WI38 (cell line): ENCODE results near the gene IGLL5.

Source experiments
- H3K4me3 ChIP-seq: 2 replicates; pipeline ENCODE4 v1.5.1; 2011; ENCODE audit warnings: low read depth, mild to moderate bottlenecking, control low read depth, low read length
- TF ChIP-seq, protein P1 (sequence below): IDR thresholded peaks from 2 replicates; pipeline ENCODE4 v1.5.1; 2012; ENCODE audit warnings: low read depth, mild to moderate bottlenecking, control low read depth, low read length

IGLL5 gene

DNA sequence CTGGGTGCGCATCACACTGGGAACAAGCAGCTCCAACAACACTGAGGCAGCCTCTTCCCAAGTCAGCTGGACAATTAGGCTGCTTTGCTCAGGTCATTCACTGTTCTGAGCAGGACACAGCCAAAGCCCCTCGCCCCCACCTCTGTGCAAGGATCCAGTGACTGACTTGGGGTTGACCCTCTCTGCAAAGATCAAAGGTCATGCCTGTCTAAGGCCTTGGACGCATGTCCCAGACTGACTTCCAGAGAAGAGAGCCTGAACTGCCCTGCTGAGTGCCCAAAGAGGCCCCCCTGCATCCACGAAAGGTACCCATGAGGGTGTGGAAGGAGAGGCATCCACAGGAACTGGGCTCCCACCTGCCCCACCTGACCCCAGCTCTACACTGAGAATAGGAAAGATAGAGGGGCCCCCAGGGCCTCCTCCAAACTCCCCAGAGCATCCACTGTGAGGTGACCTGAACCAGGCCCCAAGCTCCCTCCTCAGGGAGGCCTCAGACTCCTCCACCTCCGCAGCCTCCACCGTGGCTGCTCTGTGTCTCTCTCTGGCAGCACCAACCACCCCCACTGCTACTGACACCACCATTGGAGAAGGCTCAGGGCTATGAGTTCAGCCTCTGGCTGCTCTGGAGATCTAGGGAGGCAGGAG lies 53.5 kb downstream of the IGLL5 start:
- no peak overlapping the region for H3K4me3 ChIP-seq
- TF ChIP-seq, protein P1, sequence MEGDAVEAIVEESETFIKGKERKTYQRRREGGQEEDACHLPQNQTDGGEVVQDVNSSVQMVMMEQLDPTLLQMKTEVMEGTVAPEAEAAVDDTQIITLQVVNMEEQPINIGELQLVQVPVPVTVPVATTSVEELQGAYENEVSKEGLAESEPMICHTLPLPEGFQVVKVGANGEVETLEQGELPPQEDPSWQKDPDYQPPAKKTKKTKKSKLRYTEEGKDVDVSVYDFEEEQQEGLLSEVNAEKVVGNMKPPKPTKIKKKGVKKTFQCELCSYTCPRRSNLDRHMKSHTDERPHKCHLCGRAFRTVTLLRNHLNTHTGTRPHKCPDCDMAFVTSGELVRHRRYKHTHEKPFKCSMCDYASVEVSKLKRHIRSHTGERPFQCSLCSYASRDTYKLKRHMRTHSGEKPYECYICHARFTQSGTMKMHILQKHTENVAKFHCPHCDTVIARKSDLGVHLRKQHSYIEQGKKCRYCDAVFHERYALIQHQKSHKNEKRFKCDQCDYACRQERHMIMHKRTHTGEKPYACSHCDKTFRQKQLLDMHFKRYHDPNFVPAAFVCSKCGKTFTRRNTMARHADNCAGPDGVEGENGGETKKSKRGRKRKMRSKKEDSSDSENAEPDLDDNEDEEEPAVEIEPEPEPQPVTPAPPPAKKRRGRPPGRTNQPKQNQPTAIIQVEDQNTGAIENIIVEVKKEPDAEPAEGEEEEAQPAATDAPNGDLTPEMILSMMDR, result no peak

DNA sequence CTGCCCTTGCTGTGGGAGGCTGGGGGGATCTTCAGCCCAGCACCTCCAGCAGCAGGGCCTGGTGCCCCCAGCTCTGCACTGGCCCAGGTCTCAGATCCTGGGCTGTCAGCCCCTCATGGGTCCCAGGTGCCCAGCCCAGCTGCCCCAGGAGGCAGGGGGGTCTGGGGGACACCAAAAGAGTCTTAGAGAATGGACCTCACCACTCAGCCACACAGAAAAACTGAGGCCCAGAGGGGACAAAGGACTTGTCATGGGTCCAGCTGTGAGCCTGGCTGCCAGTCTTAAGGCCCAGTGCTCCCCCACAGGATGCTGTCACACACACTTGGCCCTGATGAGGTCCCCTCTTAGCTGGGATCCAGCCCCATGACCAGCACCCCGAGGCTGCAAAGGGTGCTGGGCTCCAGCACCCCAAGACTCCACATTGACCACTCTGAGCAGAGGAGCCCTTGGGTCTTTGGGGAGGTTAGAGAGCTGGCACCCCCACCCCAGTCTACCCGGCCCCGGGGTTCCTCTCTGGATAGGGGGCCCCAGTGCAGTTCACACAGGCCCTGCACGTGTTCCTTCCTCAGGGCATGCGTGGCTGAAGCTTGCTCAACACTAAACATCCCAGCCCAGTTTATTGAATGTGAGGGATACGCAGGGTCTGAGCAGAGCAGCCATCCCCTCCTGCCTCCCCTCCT lies 54.4 kb downstream of the IGLL5 start:
- H3K4me3 ChIP-seq, result no peak overlapping the region
- TF ChIP-seq, protein P1, result no peak

DNA sequence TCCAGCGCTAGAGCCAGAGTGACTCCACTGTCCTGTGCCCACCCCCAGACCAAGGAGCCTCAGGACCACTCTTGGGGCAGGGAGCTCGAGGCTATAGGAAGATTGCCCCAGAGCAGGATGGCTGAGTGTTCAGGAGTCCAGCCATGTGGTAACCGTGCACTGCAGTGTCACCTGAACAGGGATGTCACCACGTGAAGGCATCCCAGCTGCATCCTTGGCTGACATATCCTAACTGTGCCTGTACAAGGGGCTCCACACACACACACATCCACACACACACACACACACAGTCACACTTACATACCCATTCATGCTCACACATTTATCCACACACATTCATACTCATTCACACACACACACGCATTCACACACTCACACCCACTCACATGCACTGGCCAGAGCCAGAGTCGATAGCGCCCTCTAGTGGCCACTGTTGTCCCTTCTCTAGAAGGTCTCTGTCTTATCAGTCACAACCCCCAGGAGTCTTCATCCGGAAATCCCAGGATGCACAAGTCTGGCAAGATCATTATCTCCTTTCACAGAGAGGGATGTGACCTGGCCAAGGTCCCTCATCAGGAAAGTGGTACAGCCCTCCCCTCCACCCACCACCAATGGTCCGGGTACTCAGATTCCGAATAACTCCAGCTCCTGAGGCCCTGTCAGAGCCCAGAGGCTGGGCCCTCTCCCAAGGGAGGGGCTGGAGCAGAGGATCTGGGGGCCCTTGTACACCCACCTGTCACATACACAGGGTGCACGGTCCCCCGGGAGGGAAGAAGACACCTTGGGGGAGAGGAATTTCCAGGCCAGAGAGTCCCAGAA lies 55.1 kb downstream of the IGLL5 start:
- TF ChIP-seq, protein P1, result peak; percentile 57
- no peak overlapping the region for H3K4me3 ChIP-seq

DNA sequence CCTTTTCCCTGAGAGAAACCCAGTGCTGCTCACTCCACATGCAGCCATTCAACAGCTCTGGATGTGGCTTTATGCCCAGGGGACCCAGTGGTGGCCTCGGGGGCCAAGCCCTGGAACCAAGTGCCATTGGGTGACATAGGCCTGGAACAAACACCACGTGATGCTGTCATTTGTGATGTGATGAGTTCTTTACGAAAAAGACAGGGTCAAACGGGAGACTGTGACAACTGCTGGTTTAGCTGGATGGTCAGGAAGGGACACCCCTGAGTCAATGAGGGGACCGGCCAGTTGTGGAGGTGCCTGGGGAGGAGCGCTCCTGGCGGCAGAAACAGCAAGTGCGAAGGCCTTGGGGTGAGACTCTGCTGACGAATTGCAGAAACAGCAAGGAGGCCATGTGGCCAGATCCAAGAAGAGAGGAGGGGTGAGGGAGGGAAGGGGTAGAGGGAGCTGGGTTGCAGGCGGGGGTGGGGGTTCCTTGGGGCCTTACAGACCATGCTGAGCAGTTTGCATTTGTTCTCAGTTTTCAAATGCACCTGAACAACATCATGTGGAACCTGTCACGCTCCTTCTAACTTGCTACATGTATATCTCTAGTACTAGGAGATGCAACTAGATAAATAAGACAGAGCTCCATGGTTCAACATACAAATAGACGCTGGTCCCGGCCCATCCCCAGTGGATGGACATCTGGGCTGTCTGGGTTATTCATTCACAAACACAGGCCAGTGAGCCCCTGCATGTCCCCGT lies 56.1 kb downstream of the IGLL5 start:
- no peak overlapping the region for H3K4me3 ChIP-seq
- TF ChIP-seq, protein P1, result no peak

DNA sequence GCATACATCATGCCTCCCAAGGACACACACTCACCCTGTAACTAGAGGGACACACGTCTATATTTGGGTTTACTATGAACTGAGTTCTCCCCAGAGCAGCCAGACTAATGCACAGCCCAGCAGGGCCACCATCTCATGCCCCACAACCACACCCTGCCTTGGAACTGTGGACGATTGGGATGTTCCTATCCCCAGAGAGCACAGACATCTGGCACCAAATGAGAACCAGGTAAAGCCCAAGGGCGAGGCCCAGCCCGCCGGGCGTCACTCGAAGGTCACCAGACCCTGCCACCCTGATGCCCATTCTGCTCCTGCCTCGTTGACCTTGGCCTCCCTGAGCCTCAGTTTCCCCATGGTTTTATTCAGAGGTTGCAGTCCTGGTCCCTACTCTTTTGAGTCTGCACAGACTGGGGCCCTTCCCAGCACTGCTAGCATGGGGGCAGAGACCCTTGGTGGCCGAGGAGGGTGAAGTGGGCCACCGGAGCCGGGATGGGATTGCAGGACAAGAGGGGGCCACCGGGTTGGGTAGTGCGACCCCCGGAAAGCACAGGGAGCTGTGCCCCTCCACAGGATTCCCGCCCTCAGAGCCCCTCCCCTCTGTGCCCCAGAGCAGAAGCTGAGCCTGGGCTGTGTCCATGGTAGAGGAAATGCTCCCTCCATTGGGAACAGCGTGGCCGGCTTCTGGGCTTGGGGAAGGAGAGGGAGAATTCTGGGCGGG lies 56.8 kb downstream of the IGLL5 start:
- no peak overlapping the region for H3K4me3 ChIP-seq
- TF ChIP-seq, protein P1, result no peak

DNA sequence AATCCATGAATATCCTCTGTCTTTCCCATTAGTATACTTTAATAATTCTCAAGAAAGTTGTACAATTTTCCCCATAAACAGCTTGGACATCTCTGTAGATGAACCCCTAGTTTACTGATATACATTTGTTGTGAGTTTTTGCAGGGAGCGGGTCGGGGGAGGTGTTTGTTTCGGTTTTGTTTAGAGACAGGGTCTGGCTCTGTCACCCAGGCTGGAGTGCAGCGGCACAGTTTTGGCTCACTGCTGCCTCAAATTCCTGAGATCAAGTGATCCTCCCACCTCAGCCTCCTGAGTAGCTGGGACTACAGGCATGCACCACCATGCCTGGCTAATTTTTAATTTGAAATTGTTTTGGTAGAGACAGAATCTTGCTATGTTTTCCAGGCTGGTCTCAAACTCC lies 57.6 kb downstream of the IGLL5 start:
- no peak overlapping the region for H3K4me3 ChIP-seq
- TF ChIP-seq, protein P1, result no peak
